ENCODE measurements around the gene NADK.
"Not testable (repeated sequence)": the region's sequence is repeated elsewhere in the genome, so short reads cannot be mapped to it uniquely, and the experiment has no call there.

The NADK gene

GRCh38 chr1:1703796-1704195 is 74.5 kb downstream of the NADK start:
- DNase-seq, result no peak

- DNase-seq, result not testable (repeated sequence)
Measured at GRCh38 chr1:1702506-1702905, 75.8 kb downstream of the NADK start.

All from T-helper 2 cell (primary cell).